Bronchial epithelial cell (primary cell): Measurements from ENCODE around the gene MMAB. TPM values are rescaled to one million over a fixed set of nuclear protein-coding genes. Genes with fewer than 3 reads are reported as not detected.

ENCODE experiments used
- DNase-seq: peaks from one replicate; pipeline ENCODE4 v3.0.0-alpha.2; 2010; ENCODE audit warnings: low read depth
- FAIRE-seq: peaks from 2 replicates; lab custom pipeline; 2011; peaks lifted over from hg19 to GRCh38; lab: Jason Lieb, UNC
- H3K27me3 ChIP-seq: 2 replicates; pipeline ENCODE4 v1.5.1; 2011; ENCODE audit warnings: low read length; ENCODE audit not compliant: control insufficient read depth, insufficient read depth
- H3K36me3 ChIP-seq: 2 replicates; pipeline ENCODE4 v1.5.1; 2011; ENCODE audit warnings: low read length; ENCODE audit not compliant: control insufficient read depth, insufficient read depth
- H3K4me3 ChIP-seq: 2 replicates; pipeline ENCODE4 v1.5.1; 2011; ENCODE audit warnings: mild to moderate bottlenecking, low read depth, low read length, control low read depth
- total RNA-seq: library from RNA; depleted of rRNA; stranded (reverse); fragments of >200 nt; gene quantifications from 2 replicates; pipeline ENCODE4 v1.2.1, GENCODE V29; 2014
- TF ChIP-seq, protein P1 (sequence below): IDR thresholded peaks from 2 replicates; pipeline ENCODE4 v1.5.1; 2011; ENCODE audit warnings: mild to moderate bottlenecking, moderate library complexity, low read length, control low read depth, inconsistent platforms; ENCODE audit not compliant: insufficient read depth, severe bottlenecking

The MMAB gene
- total RNA-seq, 1 donor from 2014 or later: 36.9 TPM

DNA sequence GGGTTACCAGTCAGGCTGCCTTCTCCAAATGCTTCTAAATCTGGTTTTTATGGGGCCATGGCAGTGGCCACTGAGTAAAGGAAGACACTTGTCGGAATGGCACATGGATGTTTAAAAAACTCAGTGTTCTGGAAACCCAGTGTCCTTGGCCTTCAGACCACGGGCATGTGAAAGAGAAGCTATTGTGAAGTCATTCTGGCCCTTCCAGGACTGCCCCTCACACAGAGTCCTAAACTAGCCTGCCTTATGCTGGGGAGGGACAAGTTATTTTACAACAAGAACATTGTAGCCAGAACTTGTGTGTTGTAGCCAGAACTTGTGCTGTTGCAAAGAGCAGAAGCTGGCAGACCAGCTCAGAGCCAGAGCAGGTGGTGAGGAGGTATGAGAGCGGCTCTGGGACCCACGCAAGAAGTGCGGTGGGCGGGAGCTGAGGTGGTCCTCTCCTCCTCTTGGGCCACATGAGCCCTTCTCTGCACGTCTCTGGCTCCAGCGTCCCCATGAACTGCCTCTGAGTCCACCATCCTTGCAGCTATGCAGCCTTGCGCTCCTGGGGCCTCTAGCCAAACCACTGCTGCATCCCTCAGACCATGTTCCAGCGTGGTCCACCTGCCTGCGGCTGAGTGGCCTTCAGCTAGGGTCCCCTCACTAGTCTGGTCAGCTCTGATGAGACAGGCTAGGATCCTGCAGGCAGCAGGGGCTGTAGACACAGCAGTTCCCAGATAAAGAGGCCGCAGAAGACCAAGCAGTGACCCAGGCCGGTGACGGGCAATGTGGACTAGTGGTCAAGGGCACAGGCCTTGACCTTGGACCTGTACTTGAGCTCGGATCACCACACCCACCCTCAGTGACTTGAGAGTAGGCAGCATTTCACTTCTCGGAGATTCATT, 32.5 kb downstream of the MMAB start:
- TF ChIP-seq, protein P1, sequence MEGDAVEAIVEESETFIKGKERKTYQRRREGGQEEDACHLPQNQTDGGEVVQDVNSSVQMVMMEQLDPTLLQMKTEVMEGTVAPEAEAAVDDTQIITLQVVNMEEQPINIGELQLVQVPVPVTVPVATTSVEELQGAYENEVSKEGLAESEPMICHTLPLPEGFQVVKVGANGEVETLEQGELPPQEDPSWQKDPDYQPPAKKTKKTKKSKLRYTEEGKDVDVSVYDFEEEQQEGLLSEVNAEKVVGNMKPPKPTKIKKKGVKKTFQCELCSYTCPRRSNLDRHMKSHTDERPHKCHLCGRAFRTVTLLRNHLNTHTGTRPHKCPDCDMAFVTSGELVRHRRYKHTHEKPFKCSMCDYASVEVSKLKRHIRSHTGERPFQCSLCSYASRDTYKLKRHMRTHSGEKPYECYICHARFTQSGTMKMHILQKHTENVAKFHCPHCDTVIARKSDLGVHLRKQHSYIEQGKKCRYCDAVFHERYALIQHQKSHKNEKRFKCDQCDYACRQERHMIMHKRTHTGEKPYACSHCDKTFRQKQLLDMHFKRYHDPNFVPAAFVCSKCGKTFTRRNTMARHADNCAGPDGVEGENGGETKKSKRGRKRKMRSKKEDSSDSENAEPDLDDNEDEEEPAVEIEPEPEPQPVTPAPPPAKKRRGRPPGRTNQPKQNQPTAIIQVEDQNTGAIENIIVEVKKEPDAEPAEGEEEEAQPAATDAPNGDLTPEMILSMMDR: no peak
- no peak for FAIRE-seq
- H3K4me3 ChIP-seq: no peak overlapping the region

DNA sequence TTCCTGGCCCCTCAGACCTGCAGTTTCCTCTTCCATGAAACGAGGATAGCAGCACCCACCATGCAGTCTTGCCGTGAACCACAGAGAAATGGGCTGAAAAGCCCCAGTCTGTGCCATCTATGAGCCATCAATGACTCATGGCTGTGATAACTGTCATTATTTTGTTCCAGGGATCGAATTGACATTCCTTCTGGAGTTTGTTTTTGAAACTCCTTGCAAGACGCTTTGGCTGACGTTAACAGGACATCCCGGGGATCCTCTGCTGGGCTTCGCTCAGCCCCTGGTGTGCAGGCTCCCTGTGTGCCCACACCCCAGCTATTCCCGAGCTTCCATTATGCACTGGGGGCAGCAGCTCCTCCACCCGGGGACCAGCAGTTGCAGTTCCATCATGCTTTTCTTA, 33.8 kb downstream of the MMAB start:
- FAIRE-seq (no peak), DNase-seq (peak; percentile 12)
- Histone ChIP-seq H3K4me3 (no peak overlapping the region), H3K36me3 (no peaks in the 10 kb centered on the region), H3K27me3 (no peaks in the 10 kb centered on the region)
- TF ChIP-seq, protein P1: no peak

More for the DNA sequence above, 32.5 kb downstream of the MMAB start:
- Histone ChIP-seq H3K27me3 (no peaks in the 10 kb centered on the region), H3K36me3 (no peaks in the 10 kb centered on the region)
- DNase-seq: no peak

DNA sequence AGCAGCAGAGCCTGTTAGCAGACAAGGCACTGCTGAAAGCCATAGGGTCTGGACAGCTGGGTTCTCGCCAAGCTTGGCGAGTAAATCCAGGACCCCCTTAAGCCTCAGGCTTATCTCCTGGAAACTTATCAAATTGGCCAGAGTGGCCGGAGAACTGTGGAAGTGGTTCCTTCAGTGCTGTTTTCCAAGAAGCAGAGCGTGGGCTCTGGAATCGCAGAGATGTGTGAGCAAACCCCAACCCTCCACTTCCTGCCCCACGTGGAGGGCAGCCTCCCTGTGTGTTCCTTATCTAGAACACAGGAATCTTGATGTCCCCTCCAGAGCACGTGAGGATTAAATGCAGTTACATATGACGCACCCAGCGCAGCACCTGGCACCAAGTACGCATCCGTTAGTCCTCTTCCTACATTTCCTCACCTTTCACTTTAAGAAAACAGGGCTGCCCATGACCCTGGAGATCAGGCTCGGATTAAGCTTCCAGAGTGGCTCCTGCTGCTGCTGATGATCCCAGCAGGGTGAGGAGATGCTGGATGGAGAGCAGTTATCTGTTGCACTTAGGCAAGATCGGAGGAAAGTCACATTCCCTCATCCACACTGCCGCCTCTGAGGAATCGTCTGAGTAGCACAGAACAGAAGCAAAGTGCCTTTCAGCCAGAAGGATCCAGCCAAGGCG, 35.0 kb downstream of the MMAB start:
- H3K27me3 ChIP-seq: no peaks in the 10 kb centered on the region
- FAIRE-seq (peak; percentile 64), DNase-seq (no peak)
- H3K36me3 ChIP-seq: peaks cover 3% of the 10 kb centered on the region
- no peak overlapping the region for H3K4me3 ChIP-seq
- TF ChIP-seq, protein P1: no peak

DNA sequence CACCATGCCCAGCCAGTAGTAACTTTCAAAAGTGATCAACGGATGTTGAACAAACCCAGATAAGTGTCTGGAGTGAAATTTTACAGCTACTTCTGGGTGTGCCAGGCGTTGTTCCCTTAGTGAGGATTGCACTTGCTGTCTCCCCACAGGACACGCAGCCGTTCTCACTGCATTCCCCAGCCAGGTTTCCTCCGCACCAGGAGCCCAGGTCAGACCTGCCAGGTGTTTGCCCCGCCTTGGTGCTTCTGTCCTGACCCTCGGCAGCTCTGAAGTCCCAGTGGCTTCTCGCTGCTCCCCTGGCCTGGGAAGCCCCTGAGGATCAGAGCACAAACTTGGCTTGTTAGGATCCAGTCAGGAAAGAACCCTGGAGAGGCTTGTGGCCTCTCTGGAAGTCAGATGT, 36.2 kb downstream of the MMAB start:
- Histone ChIP-seq H3K4me3 (no peak overlapping the region), H3K27me3 (no peaks in the 10 kb centered on the region), H3K36me3 (peaks cover 7% of the 10 kb centered on the region)
- DNase-seq: no peak
- TF ChIP-seq, protein P1: no peak
- FAIRE-seq: no peak

DNA sequence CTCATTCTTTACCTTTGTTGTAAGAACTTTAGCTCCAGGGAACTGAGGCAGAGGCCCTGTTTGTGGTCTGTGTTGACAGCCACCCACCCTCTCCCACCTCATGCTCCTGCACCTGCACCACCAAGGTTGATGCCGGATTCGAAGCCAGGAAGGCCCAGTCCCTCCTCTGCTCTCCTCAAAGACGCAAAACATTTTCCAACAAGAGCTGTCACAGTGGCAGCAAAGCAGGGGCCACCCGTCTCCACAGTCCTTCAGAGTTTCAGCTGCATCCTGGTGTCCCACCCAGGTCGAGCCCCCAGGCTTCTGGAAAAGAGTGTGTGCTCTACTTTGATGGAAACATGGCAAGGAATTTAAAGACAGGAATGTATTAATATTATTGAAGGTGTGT, 37.4 kb downstream of the MMAB start:
- Histone ChIP-seq H3K4me3 (no peak overlapping the region), H3K36me3 (peaks cover 7% of the 10 kb centered on the region), H3K27me3 (no peaks in the 10 kb centered on the region)
- FAIRE-seq (no peak), DNase-seq (no peak)
- TF ChIP-seq, protein P1: no peak
